K562 (cell line): Measurements from ENCODE around the gene PATE2. TPM values are rescaled to one million over a fixed set of nuclear protein-coding genes. Genes with fewer than 3 reads are reported as not detected.

Experiments
- ATAC-seq: fragments of 200-7000 bp; cut with Tn5 transposase; 3 replicates; pipeline ENCODE4 v1.9.1; 2020; ENCODE audit warnings: moderate library complexity
- BruUV-seq: library from RNA; stranded (reverse); fragments of 400-500 nt; replicated peaks from 2 replicates; lab custom pipeline; 2021; lab: Mats Ljungman, UMichigan
- CTCF ChIA-PET: fragments of 300-600 bp; formaldehyde crosslinking; extraction: SDS; loops from one replicate; lab custom pipeline; 2021; ENCODE audit warnings: low intra/inter-chr PET ratio; lab: Yijun Ruan, JAX
- POLR2A ChIA-PET: fragments of 300-600, 350-650 bp; sonication (Branson Sonifier 250); formaldehyde crosslinking; extraction: SDS; loops from one replicate; lab custom pipeline; 2021; ENCODE audit warnings: antibody characterized with exemption, inconsistent platforms; lab: Yijun Ruan, JAX
- DNase-seq, 4 experiments: peaks; one replicate each; pipeline versions ENCODE4 v3.0.0 to v3.0.0-alpha.2; 2011 to 2018; ENCODE audit warnings: low spot score in 3 of 4, mixed read lengths in 3 of 4; ENCODE audit errors: extremely low read depth in 1 of 4
- FAIRE-seq: peaks from 2 replicates; lab custom pipeline; 2011; peaks lifted over from hg19 to GRCh38; lab: Jason Lieb, UNC
- H2AFZ ChIP-seq: 2 replicates; pipeline ENCODE4 v1.6.0; 2011; ENCODE audit warnings: low read depth, low read length, control low read depth, inconsistent platforms
- H3K27ac ChIP-seq: fragments of 200-600 bp; 3 replicates; pipeline ENCODE4 v1.8.0; 2011; ENCODE audit warnings: low read depth, mild to moderate bottlenecking, control low read depth, inconsistent platforms, low read length, moderate library complexity, mixed read lengths; ENCODE audit errors: extremely low read depth
- H3K27me3 ChIP-seq, 2 experiments: fragments of 300-600 bp in 1 of 2; 2 replicates in 1 of 2; 3 replicates in 1 of 2; pipeline versions ENCODE4 v1.6.0 to v1.8.0; 2011; ENCODE audit warnings: inconsistent platforms in 2 of 2, low read length in 2 of 2, mild to moderate bottlenecking in 1 of 2, mixed read lengths in 1 of 2, moderate library complexity in 1 of 2; ENCODE audit not compliant: control insufficient read depth in 2 of 2, insufficient read depth in 2 of 2
- H3K36me3 ChIP-seq: fragments of 300-600 bp; 3 replicates; pipeline ENCODE4 v1.8.0; 2011; ENCODE audit warnings: mild to moderate bottlenecking, low read length, inconsistent platforms; ENCODE audit not compliant: control insufficient read depth, insufficient read depth
- H3K4me1 ChIP-seq, 2 experiments: fragments of 200-600 bp in 1 of 2; replicated peaks in 1 of 2; 2 replicates in 1 of 2; 3 replicates in 1 of 2; pipeline versions ENCODE4 v1.5.1 to v1.8.0; 2011; ENCODE audit warnings: inconsistent platforms in 2 of 2, low read length in 2 of 2, mild to moderate bottlenecking in 1 of 2, mixed read lengths in 1 of 2, moderate library complexity in 1 of 2; ENCODE audit not compliant: control insufficient read depth in 2 of 2, insufficient read depth in 2 of 2
- H3K4me2 ChIP-seq: 2 replicates; pipeline ENCODE4 v1.6.1; 2011; ENCODE audit warnings: low read length, control low read depth, inconsistent platforms, mixed read lengths; ENCODE audit not compliant: insufficient read depth
- H3K4me3 ChIP-seq: fragments of 200-600 bp; sonication (generic), shearing (Covaris generic); 2 replicates; pipeline ENCODE4 v1.5.1; 2016; ENCODE audit warnings: control low read depth, inconsistent platforms
- H3K79me2 ChIP-seq: fragments of 200-600 bp; 3 replicates; pipeline ENCODE4 v1.8.0; 2011; ENCODE audit warnings: low read length, inconsistent platforms; ENCODE audit not compliant: control insufficient read depth, insufficient read depth
- H3K9ac ChIP-seq, 2 experiments: 2 replicates each; pipeline versions ENCODE4 v1.6.0 to v1.6.1; 2011; ENCODE audit warnings: low read depth in 2 of 2, low read length in 2 of 2, control low read depth in 1 of 2, inconsistent platforms in 1 of 2, mild to moderate bottlenecking in 1 of 2, mixed read lengths in 1 of 2; ENCODE audit not compliant: insufficient read depth in 1 of 2
- H3K9me1 ChIP-seq: one replicate; pipeline ENCODE4 v1.6.0; 2011; ENCODE audit warnings: inconsistent platforms, mild to moderate bottlenecking, low read length, moderate library complexity; ENCODE audit not compliant: control insufficient read depth, insufficient read depth
- H3K9me3 ChIP-seq: replicated peaks from 2 replicates; pipeline ENCODE4 v1.5.1; 2011; ENCODE audit warnings: low read depth, low read length, inconsistent platforms; ENCODE audit not compliant: control insufficient read depth, insufficient read depth
- H4K20me1 ChIP-seq: replicated peaks from 2 replicates; pipeline ENCODE4 v1.6.1; 2011; ENCODE audit warnings: low read length, inconsistent platforms, mixed read lengths; ENCODE audit not compliant: control insufficient read depth, insufficient read depth
- BCOR ChIP-seq: fragments of 450-650 bp; IDR thresholded peaks from 2 replicates; pipeline ENCODE4 v1.6.1; 2016
- BDP1 ChIP-seq: IDR thresholded peaks from 3 replicates; pipeline ENCODE4 v1.6.1; 2011; ENCODE audit not compliant: insufficient read length, insufficient read depth
- CHD4 ChIP-seq: fragments of 200-600 bp; sonication (generic); IDR thresholded peaks from 3 replicates; pipeline ENCODE4 v1.6.1; 2012; ENCODE audit warnings: low read depth, mild to moderate bottlenecking, mixed read lengths, low read length, inconsistent platforms; ENCODE audit not compliant: insufficient read depth, insufficient replicate concordance, poor library complexity, severe bottlenecking
- E2F3 ChIP-seq: fragments of 250-450 bp; sonication (Bioruptor Pico); IDR thresholded peaks from 2 replicates; pipeline ENCODE4 v1.4.0; 2020; ENCODE audit warnings: mild to moderate bottlenecking
- ETS2 ChIP-seq: IDR thresholded peaks from 2 replicates; pipeline ENCODE4 v1.6.1; 2016; ENCODE audit warnings: borderline replicate concordance, missing genetic modification characterization, mild to moderate bottlenecking, moderate library complexity, missing compliant biosample characterization; ENCODE audit not compliant: poor library complexity, severe bottlenecking
- HNRNPUL1 ChIP-seq: fragments of 200-400 bp; formaldehyde crosslinking; IDR thresholded peaks from 2 replicates; pipeline ENCODE4 v1.6.1; 2017; ENCODE audit warnings: low read length
- MCM7 ChIP-seq, 2 experiments: fragments of 450-650 bp; IDR thresholded peaks; 2 replicates each; pipeline ENCODE4 v1.6.1; 2016 to 2018
- RCOR1 ChIP-seq, 2 experiments: IDR thresholded peaks; 2 replicates each; pipeline ENCODE4 v1.6.1; 2012; ENCODE audit warnings: low read depth in 2 of 2, low read length in 2 of 2, borderline replicate concordance in 1 of 2, improper control_type of control experiment in 1 of 2
- SIN3B ChIP-seq: fragments of 450-650 bp; IDR thresholded peaks from 2 replicates; pipeline ENCODE4 v1.6.1; 2017; ENCODE audit warnings: low read depth, mild to moderate bottlenecking, moderate library complexity
- SOX6 ChIP-seq: fragments of 450-650 bp; IDR thresholded peaks from 2 replicates; pipeline ENCODE4 v1.6.1; 2014; ENCODE audit warnings: mild to moderate bottlenecking
- WGBS: fragments of 100-300 bp; shearing (Covaris generic); methylation state at CpG from one replicate; pipeline ENCODE4 v1.1.6; 2016; ENCODE audit warnings: low coverage, mixed read lengths; ENCODE audit not compliant: insufficient coverage; ENCODE audit errors: missing lambda C conversion rate; 5-methylcytosine and 5-hydroxymethylcytosine counted together
- in situ Hi-C: fragments of 300-500 bp; cut with MboI; formaldehyde crosslinking; loops from 4 replicates; pipeline ENCODE4 v1.15.0; 2018; ENCODE audit warnings: inconsistent platforms, mixed read lengths
- intact Hi-C: fragments of 100-400 bp; cut with micrococcal nuclease; formaldehyde crosslinking; loops from 2 replicates; pipeline ENCODE4 v1.14.2; 2022
- polyA plus RNA-seq, 8 experiments: library from polyadenylated mRNA; depleted of rRNA in 4 of 8; stranded (reverse) in 5 of 8; unstranded in 3 of 8; fragments of >200 nt; fragmentation: Nextera tagmentation in 2 of 8; fragmentation: Illumina TruSeq in 1 of 8; extraction: Ambion mirVana in 2 of 8; extraction: Trizol in 1 of 8; gene quantifications; 2 replicates each; pipeline versions ENCODE4 v1.2.1 to v1.2.3, GENCODE V29; 2011 to 2014; ENCODE audit warnings: inconsistent platforms in 1 of 8, missing spikeins in 1 of 8
- total RNA-seq, 7 experiments: library from RNA; depleted of rRNA in 6 of 7; stranded (reverse); fragments of >200 nt in 6 of 7; fragmentation: Illumina TruSeq in 2 of 7; extraction: Trizol in 2 of 7; gene quantifications; 2 replicates each; pipeline versions ENCODE4 v1.2.1 to v1.2.3, GENCODE V29; 2011 to 2021; ENCODE audit warnings: low replicate concordance in 1 of 7
- TF ChIP-seq, protein P1 (sequence below): fragments of 450-650 bp; formaldehyde crosslinking; IDR thresholded peaks from 2 replicates; pipeline ENCODE4 v1.4.0; 2020; ENCODE audit warnings: mild to moderate bottlenecking, moderate library complexity
- TF ChIP-seq, protein P2 (sequence below): fragments of 250-450 bp; sonication (Bioruptor Pico); IDR thresholded peaks from 2 replicates; pipeline ENCODE4 v1.4.0; 2020; ENCODE audit warnings: mild to moderate bottlenecking
- TF ChIP-seq, protein P3 (sequence below): sonication (generic); formaldehyde crosslinking; IDR thresholded peaks from 2 replicates; pipeline ENCODE4 v1.8.0; 2023; ENCODE audit warnings: mild to moderate bottlenecking, missing genetic modification reagents

Gene PATE2
- total and polyA plus RNA-seq, 9 of the 15 experiments (the other 6 are each of a cell fraction or from before 2014, with no cell fraction given) = not detected

DNA sequence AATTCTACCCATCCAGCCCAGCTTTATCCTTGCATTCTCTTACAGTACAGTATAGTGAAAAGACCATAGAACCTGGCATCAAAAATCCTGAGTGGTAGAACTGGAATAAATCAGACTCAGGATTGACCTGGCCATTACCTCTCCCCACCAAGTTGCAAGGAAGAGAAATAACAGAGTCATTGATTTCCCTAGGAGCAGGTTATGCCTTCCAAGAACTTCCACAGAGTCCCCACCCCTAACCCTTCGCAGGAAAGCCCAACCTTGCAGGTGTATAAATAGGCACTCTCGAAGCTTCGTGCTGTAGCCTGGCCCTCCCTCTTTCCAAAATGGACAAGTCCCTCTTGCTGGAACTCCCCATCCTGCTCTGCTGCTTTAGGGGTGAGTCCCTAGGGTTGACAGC, 32.6 kb downstream of the PATE2 start, which contains the start of gene PATE1:
PATE1 (plus strand) TSS at position 301 of the 400 bp plus-strand sequence; CDS start at position 327, 26 bp downstream.
- Histone ChIP-seq H3K9me1 (no peaks in the 10 kb centered on the region), H3K27me3 (no peaks in the 10 kb centered on the region; a peak in 1 of 5 replicates), H3K9me3 (no peaks in the 10 kb centered on the region), H3K4me1 (no peaks in the 10 kb centered on the region), H2AFZ (no peak within 1 kb of the TSS), H3K4me3 (no peak within 1 kb of the TSS), H3K9ac (no peak within 1 kb of the TSS), H3K4me2 (no peak within 1 kb of the TSS), H3K27ac (no peak within 1 kb of the TSS), H4K20me1 (no peaks in the 10 kb centered on the region), H3K79me2 (no peaks in the 10 kb centered on the region), H3K36me3 (no peaks in the 10 kb centered on the region)
- no peak for ATAC-seq
- no TSS peak for BruUV-seq
- POLR2A ChIA-PET = no interaction called here
- in situ Hi-C loops (no loop called here), intact Hi-C loops (no loop called here)
- no peak for DNase-seq
- FAIRE-seq = no peak
- WGBS = 0% methylated on average over 3 of the region's 3 CpGs
- CTCF ChIA-PET = no interaction called here
- TF ChIP-seq BDP1 = no peak
- no peak for TF ChIP-seq HNRNPUL1
- no peak for TF ChIP-seq SOX6
- TF ChIP-seq, protein P1, sequence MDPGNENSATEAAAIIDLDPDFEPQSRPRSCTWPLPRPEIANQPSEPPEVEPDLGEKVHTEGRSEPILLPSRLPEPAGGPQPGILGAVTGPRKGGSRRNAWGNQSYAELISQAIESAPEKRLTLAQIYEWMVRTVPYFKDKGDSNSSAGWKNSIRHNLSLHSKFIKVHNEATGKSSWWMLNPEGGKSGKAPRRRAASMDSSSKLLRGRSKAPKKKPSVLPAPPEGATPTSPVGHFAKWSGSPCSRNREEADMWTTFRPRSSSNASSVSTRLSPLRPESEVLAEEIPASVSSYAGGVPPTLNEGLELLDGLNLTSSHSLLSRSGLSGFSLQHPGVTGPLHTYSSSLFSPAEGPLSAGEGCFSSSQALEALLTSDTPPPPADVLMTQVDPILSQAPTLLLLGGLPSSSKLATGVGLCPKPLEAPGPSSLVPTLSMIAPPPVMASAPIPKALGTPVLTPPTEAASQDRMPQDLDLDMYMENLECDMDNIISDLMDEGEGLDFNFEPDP (CRISPR knock-in tag) = no peak
- TF ChIP-seq, protein P2, sequence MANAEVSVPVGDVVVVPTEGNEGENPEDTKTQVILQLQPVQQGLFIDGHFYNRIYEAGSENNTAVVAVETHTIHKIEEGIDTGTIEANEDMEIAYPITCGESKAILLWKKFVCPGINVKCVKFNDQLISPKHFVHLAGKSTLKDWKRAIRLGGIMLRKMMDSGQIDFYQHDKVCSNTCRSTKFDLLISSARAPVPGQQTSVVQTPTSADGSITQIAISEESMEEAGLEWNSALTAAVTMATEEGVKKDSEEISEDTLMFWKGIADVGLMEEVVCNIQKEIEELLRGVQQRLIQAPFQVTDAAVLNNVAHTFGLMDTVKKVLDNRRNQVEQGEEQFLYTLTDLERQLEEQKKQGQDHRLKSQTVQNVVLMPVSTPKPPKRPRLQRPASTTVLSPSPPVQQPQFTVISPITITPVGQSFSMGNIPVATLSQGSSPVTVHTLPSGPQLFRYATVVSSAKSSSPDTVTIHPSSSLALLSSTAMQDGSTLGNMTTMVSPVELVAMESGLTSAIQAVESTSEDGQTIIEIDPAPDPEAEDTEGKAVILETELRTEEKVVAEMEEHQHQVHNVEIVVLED (CRISPR knock-in tag) = no peak
- no peak for TF ChIP-seq E2F3 (CRISPR knock-in tag)
- TF ChIP-seq MCM7 (IDR thresholded peaks at IDR 0.05) = no peak
- TF ChIP-seq ETS2 (tag) = no peak
- TF ChIP-seq BCOR = no peak
- no peak for TF ChIP-seq RCOR1 (IDR thresholded peaks at IDR 0.05; ENCODE audit: borderline replicate concordance in 1 of 2, low read depth in 2 of 2, low read length in 2 of 2)
- TF ChIP-seq, protein P3, sequence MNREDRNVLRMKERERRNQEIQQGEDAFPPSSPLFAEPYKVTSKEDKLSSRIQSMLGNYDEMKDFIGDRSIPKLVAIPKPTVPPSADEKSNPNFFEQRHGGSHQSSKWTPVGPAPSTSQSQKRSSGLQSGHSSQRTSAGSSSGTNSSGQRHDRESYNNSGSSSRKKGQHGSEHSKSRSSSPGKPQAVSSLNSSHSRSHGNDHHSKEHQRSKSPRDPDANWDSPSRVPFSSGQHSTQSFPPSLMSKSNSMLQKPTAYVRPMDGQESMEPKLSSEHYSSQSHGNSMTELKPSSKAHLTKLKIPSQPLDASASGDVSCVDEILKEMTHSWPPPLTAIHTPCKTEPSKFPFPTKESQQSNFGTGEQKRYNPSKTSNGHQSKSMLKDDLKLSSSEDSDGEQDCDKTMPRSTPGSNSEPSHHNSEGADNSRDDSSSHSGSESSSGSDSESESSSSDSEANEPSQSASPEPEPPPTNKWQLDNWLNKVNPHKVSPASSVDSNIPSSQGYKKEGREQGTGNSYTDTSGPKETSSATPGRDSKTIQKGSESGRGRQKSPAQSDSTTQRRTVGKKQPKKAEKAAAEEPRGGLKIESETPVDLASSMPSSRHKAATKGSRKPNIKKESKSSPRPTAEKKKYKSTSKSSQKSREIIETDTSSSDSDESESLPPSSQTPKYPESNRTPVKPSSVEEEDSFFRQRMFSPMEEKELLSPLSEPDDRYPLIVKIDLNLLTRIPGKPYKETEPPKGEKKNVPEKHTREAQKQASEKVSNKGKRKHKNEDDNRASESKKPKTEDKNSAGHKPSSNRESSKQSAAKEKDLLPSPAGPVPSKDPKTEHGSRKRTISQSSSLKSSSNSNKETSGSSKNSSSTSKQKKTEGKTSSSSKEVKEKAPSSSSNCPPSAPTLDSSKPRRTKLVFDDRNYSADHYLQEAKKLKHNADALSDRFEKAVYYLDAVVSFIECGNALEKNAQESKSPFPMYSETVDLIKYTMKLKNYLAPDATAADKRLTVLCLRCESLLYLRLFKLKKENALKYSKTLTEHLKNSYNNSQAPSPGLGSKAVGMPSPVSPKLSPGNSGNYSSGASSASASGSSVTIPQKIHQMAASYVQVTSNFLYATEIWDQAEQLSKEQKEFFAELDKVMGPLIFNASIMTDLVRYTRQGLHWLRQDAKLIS = no peak
- TF ChIP-seq CHD4 = no peak
- TF ChIP-seq SIN3B = no peak
